ENCODE results near the gene ZNF277.

Gene ZNF277

GRCh38 chr7:112201839-112202238 lies 4.7 kb upstream of the ZNF277 start:
- Histone ChIP-seq H3K27ac (ENCODE audit: low read depth, low read length) (no peak overlapping the region), H3K9ac (ENCODE audit: low read length) (no peak overlapping the region), H3K4me1 (ENCODE audit: insufficient read depth, low read length) (peaks cover 14% of the 10 kb centered on the region), H3K4me3 (ENCODE audit: low read depth in 1 of 2, low read length in 2 of 2) (no peak overlapping the region), H3K27me3 (ENCODE audit: control insufficient read depth in 1 of 2, insufficient read depth in 2 of 2, low read length in 2 of 2) (no peaks in the 10 kb centered on the region), H3K36me3 (ENCODE audit: insufficient read depth, low read length) (no peaks in the 10 kb centered on the region), H3K9me3 (ENCODE audit: low read length) (no peaks in the 10 kb centered on the region)

- Histone ChIP-seq H3K4me1 (ENCODE audit: insufficient read depth, low read length) (peaks cover 16% of the 10 kb centered on the region), H3K9me3 (ENCODE audit: low read length) (no peaks in the 10 kb centered on the region), H3K9ac (ENCODE audit: low read length) (no peak overlapping the region), H3K36me3 (ENCODE audit: insufficient read depth, low read length) (no peaks in the 10 kb centered on the region), H3K4me3 (ENCODE audit: low read depth in 1 of 2, low read length in 2 of 2) (no peak overlapping the region), H3K27me3 (ENCODE audit: control insufficient read depth in 1 of 2, insufficient read depth in 2 of 2, low read length in 2 of 2) (no peaks in the 10 kb centered on the region), H3K27ac (ENCODE audit: low read depth, low read length) (no peak overlapping the region)
These were observed 3.7 kb upstream of the ZNF277 start for GRCh38 chr7:112202816-112203215.

DNA sequence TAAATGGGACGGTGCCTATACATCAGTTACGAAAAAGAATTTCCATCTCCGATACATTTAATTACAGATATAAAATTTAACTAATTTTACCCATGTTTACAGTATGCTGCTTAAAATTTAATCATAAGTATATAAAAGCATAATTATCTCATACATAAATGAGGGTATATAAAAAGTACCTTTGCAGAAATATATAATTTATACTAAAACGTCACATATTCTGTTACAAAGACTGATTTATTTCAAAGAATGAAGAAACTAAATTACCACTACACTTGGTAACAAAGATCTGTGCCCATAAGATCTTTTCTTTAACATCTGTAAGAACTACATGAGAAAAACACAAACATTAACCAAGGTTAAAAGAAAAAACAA lies 3.1 kb upstream of the ZNF277 start:
- Histone ChIP-seq H3K4me3 (ENCODE audit: low read depth in 1 of 2, low read length in 2 of 2) (no peak overlapping the region), H3K9ac (ENCODE audit: low read length) (no peak overlapping the region), H3K27ac (ENCODE audit: low read depth, low read length) (no peak overlapping the region), H3K9me3 (ENCODE audit: low read length) (no peaks in the 10 kb centered on the region), H3K36me3 (ENCODE audit: insufficient read depth, low read length) (no peaks in the 10 kb centered on the region), H3K4me1 (ENCODE audit: insufficient read depth, low read length) (peaks cover 16% of the 10 kb centered on the region), H3K27me3 (ENCODE audit: control insufficient read depth in 1 of 2, insufficient read depth in 2 of 2, low read length in 2 of 2) (no peaks in the 10 kb centered on the region)

DNA sequence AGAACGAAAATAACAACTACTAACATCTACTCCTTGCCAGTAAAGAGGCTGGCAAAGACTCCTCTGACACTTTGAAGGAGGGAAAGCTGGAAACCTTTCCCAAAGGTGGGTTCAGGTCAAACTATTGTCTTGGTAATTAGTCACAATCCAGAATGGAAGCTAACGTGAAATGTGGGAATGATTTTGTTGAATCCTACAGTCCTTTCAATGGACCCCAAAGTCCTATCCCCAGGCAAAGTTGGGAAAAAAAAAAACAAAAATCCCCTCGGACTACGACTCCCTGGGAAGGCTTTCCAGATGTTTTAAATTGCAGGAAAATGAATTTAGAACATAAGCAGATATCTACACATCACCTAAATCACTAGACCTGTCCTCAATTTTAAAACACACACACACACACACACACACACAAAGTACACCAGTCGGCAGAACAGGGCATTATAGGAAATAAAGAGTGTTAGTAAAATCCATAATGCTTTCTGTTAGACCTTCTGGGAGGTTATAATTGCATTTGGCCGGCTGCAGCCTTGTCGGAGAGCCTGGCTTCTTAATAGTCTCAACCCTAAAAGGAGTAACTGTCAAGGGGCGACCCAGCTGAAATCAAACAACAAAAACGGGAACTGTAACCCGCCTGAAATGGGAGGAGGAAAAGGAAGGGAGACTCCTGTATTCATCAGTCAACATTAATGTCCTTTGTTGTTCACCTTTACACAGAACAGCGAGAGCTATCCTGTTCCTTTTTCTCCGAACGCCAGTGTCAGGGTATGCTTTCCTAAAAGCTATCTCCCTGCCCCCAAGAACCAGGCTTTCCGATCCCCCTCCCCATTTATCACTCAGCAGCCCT lies 1.8 kb upstream of the ZNF277 start:
- peak overlapping the region; percentile 92 to 94 for H3K4me3 ChIP-seq (ENCODE audit: low read depth in 1 of 2, low read length in 2 of 2)
- H3K4me1 ChIP-seq (ENCODE audit: insufficient read depth, low read length), result peaks cover 16% of the 10 kb centered on the region
- no peaks in the 10 kb centered on the region for H3K9me3 ChIP-seq (ENCODE audit: low read length)
- H3K27ac ChIP-seq (ENCODE audit: low read depth, low read length), result peak overlapping the region; percentile 91
- H3K36me3 ChIP-seq (ENCODE audit: insufficient read depth, low read length), result no peaks in the 10 kb centered on the region
- H3K27me3 ChIP-seq (ENCODE audit: control insufficient read depth in 1 of 2, insufficient read depth in 2 of 2, low read length in 2 of 2), result no peaks in the 10 kb centered on the region
- peak overlapping the region; percentile 82 for H3K9ac ChIP-seq (ENCODE audit: low read length)

- peak overlapping the region; percentile 82 for H3K9ac ChIP-seq (ENCODE audit: low read length)
- no peaks in the 10 kb centered on the region for H3K27me3 ChIP-seq (ENCODE audit: control insufficient read depth in 1 of 2, insufficient read depth in 2 of 2, low read length in 2 of 2)
- peak overlapping the region; percentile 92 to 94 for H3K4me3 ChIP-seq (ENCODE audit: low read depth in 1 of 2, low read length in 2 of 2)
- no peaks in the 10 kb centered on the region for H3K36me3 ChIP-seq (ENCODE audit: insufficient read depth, low read length)
- no peaks in the 10 kb centered on the region for H3K9me3 ChIP-seq (ENCODE audit: low read length)
- peaks cover 16% of the 10 kb centered on the region for H3K4me1 ChIP-seq (ENCODE audit: insufficient read depth, low read length)
- H3K27ac ChIP-seq (ENCODE audit: low read depth, low read length), result peak overlapping the region; percentile 91
These were observed 905 bp upstream of the ZNF277 start for GRCh38 chr7:112205343-112206237.

DNA sequence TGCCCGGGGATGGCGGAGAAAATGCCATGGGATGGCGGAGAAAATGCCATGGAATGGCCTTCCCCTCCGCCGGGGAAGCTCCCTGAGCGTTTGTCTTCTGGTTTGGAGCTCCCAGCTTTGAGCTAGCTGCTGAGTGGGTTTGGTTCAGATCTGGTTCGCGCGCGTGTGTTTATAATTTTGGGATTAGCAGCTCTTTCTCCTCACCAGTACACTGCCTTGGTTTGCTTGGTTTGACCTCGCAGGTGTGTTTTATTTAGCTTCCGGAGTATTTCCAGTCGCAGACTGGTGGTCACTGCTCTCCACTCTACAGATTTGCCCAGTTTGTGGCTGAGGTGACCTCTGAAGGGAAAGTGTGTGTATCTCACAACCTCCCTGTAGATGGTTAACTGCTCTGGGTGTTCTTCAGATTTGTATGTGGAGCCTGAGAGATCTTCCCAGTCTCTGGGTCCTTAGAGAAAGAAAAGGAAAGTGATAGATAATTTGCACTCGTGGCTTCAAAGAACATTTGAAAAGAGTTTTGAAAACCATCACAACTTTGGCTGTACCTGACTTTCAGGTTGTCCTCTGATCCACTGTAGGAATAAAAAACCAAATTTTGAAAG lies 597 bp downstream of the ZNF277 start:
- Histone ChIP-seq H3K27me3 (ENCODE audit: control insufficient read depth in 1 of 2, insufficient read depth in 2 of 2, low read length in 2 of 2) (no peaks in the 10 kb centered on the region), H3K9me3 (ENCODE audit: low read length) (no peaks in the 10 kb centered on the region), H3K4me3 (ENCODE audit: low read depth in 1 of 2, low read length in 2 of 2) (peak overlapping the region; percentile 92 to 94), H3K4me1 (ENCODE audit: insufficient read depth, low read length) (peaks cover 23% of the 10 kb centered on the region), H3K27ac (ENCODE audit: low read depth, low read length) (peak overlapping the region; percentile 91), H3K9ac (ENCODE audit: low read length) (peak overlapping the region; percentile 84), H3K36me3 (ENCODE audit: insufficient read depth, low read length) (no peaks in the 10 kb centered on the region)

DNA sequence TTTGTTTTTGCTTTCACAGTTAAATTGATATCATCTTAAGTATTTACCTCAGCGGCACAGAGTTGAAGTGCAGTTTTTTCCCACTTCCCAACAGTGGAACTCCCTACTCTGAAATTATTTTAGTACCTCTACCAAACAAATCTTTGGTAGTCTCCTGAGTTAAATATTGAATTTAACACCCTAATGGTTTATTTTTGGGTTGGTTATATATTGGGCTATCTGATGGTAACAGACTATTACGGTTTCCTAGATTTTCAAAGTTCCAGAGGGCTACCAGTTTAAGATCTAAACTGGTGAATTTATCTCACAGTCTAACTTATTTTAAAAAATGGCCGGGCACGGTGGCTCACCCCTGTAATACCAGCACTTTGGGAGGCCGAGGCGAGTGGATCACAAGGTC lies 1.3 kb downstream of the ZNF277 start:
- no peak overlapping the region for H3K27ac ChIP-seq (ENCODE audit: low read depth, low read length)
- H3K4me1 ChIP-seq (ENCODE audit: insufficient read depth, low read length), result peaks cover 23% of the 10 kb centered on the region
- no peak overlapping the region for H3K9ac ChIP-seq (ENCODE audit: low read length)
- no peaks in the 10 kb centered on the region for H3K9me3 ChIP-seq (ENCODE audit: low read length)
- no peak overlapping the region for H3K4me3 ChIP-seq (ENCODE audit: low read depth in 1 of 2, low read length in 2 of 2)
- H3K36me3 ChIP-seq (ENCODE audit: insufficient read depth, low read length), result no peaks in the 10 kb centered on the region
- H3K27me3 ChIP-seq (ENCODE audit: control insufficient read depth in 1 of 2, insufficient read depth in 2 of 2, low read length in 2 of 2), result no peaks in the 10 kb centered on the region

DNA sequence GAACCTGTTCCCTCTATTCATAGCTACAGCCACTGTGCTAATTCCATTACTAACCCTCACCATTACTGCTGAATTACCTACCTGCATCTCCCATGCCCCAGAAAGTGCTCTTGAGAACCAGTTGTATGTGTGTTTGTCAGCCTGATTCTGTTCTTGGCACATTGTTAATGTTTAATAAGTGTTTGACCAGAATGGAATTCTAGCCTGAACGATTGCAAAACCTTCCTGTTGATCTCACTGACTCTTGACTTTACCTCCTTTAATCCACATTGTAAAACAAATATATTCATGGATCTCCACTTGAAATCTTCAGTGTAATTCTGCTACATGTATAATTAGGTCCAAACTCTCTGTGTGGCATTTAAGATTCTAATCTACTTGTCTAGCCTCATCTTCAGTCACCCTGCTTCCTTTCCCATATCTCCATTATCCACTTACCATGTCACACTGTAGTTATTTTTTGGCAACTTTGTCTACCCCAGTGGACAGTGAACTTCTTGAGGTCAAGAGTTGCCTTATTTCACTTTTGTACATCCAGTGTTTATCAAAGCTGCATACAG lies 4.9 kb downstream of the ZNF277 start:
- H3K9ac ChIP-seq (ENCODE audit: low read length), result no peak overlapping the region
- H3K27me3 ChIP-seq (ENCODE audit: control insufficient read depth in 1 of 2, insufficient read depth in 2 of 2, low read length in 2 of 2), result no peaks in the 10 kb centered on the region
- peaks cover 12% of the 10 kb centered on the region for H3K4me1 ChIP-seq (ENCODE audit: insufficient read depth, low read length)
- H3K36me3 ChIP-seq (ENCODE audit: insufficient read depth, low read length), result no peaks in the 10 kb centered on the region
- H3K9me3 ChIP-seq (ENCODE audit: low read length), result no peaks in the 10 kb centered on the region
- no peak overlapping the region for H3K27ac ChIP-seq (ENCODE audit: low read depth, low read length)
- H3K4me3 ChIP-seq (ENCODE audit: low read depth in 1 of 2, low read length in 2 of 2), result no peak overlapping the region

DNA sequence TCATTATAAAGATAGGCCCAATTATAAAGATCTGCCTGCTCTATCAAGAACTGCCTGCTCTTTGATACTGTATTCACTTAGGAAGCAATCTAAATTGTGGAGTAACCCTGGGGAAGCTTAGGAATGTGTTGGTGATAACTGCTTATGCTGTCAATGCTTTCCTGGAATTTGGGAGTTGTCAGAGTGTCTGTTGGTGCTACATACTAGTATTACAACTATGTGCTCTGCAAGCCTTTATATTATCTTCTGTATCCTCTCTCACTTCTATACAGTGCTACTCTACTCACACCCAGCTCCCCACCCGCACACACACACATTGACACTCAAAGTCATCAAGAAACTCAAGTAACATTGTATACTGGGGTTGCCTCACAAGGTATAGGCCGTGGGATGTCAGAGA lies 6.1 kb downstream of the ZNF277 start:
- Histone ChIP-seq H3K9me3 (ENCODE audit: low read length) (no peaks in the 10 kb centered on the region), H3K36me3 (ENCODE audit: insufficient read depth, low read length) (no peaks in the 10 kb centered on the region), H3K27ac (ENCODE audit: low read depth, low read length) (no peak overlapping the region), H3K9ac (ENCODE audit: low read length) (no peak overlapping the region), H3K27me3 (ENCODE audit: control insufficient read depth in 1 of 2, insufficient read depth in 2 of 2, low read length in 2 of 2) (no peaks in the 10 kb centered on the region), H3K4me1 (ENCODE audit: insufficient read depth, low read length) (peaks cover 9% of the 10 kb centered on the region), H3K4me3 (ENCODE audit: low read depth in 1 of 2, low read length in 2 of 2) (no peak overlapping the region)

DNA sequence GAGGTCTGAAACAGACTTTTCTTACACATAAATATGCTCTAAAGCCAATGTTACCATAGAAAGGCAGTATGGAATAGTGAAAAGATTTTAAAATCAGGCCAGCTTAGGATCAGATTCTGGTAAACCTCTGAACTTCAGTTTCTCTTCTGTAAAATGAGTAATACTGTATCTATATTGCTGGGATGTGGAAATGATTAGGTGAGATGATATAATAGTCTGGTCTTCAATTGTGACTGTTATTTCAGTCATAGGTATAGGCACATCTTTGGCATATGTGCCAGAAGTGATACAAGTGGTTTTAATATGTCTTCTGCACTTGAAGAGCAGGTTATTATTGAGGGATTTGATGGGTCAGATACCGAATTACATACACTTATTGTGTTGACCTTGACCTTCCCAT lies 7.2 kb downstream of the ZNF277 start:
- H3K4me3 ChIP-seq (ENCODE audit: low read depth in 1 of 2, low read length in 2 of 2), result no peak overlapping the region

GRCh38 chr7:112214268-112214667 lies 7.8 kb downstream of the ZNF277 start:
- Histone ChIP-seq H3K27me3 (ENCODE audit: control insufficient read depth in 1 of 2, insufficient read depth in 2 of 2, low read length in 2 of 2) (no peaks in the 10 kb centered on the region), H3K27ac (ENCODE audit: low read depth, low read length) (no peak overlapping the region), H3K36me3 (ENCODE audit: insufficient read depth, low read length) (no peaks in the 10 kb centered on the region), H3K4me1 (ENCODE audit: insufficient read depth, low read length) (peaks cover 7% of the 10 kb centered on the region), H3K9ac (ENCODE audit: low read length) (no peak overlapping the region), H3K4me3 (ENCODE audit: low read depth in 1 of 2, low read length in 2 of 2) (no peak overlapping the region), H3K9me3 (ENCODE audit: low read length) (no peaks in the 10 kb centered on the region)

More for the DNA sequence above, 7.2 kb downstream of the ZNF277 start:
- no peaks in the 10 kb centered on the region for H3K36me3 ChIP-seq (ENCODE audit: insufficient read depth, low read length)
- H3K27me3 ChIP-seq (ENCODE audit: control insufficient read depth in 1 of 2, insufficient read depth in 2 of 2, low read length in 2 of 2), result no peaks in the 10 kb centered on the region
- no peaks in the 10 kb centered on the region for H3K9me3 ChIP-seq (ENCODE audit: low read length)
- H3K27ac ChIP-seq (ENCODE audit: low read depth, low read length), result no peak overlapping the region
- H3K9ac ChIP-seq (ENCODE audit: low read length), result no peak overlapping the region
- H3K4me1 ChIP-seq (ENCODE audit: insufficient read depth, low read length), result peaks cover 7% of the 10 kb centered on the region

Measured in muscle layer of colon (tissue), 2 donors.